Stimulated activated CD4-positive, alpha-beta T cell treated with anti-CD3 and anti-CD28 coated beads, TNF-alpha, amount 100 ng/mL, for 1 hour (primary cell): Measurements from ENCODE around the gene PPP1R7.
"Not testable (repeated sequence)": the region's sequence is repeated elsewhere in the genome, so short reads cannot be mapped to it uniquely, and the experiment has no call there.

Source experiments
- DNase-seq, 3 donors: peaks; one replicate each; pipeline ENCODE4 v3.0.0-alpha.2; 2020; ENCODE audit warnings: low read depth in 3 of 3, low spot score in 1 of 3

PPP1R7 gene

GRCh38 chr2:241149925-241150659 is at the start of gene PPP1R7:
Gene PPP1R7 (plus strand): TSS chr2:241150467. CDS start chr2:241150496, 29 bp downstream.
- peak; percentile 86 to 89 (median 89) for DNase-seq

- peak; percentile 61 to 84 (median 77) for DNase-seq
Measured at GRCh38 chr2:241102239-241102803, 47.9 kb upstream of the PPP1R7 start, which contains the start of gene MTERF4. Gene MTERF4 (minus strand): TSS chr2:241102287. CDS start chr2:241102273, 14 bp downstream.

- DNase-seq: no peak
Measured at GRCh38 chr2:241103176-241103595, 47.1 kb upstream of the PPP1R7 start.

GRCh38 chr2:241104611-241105010 is 45.7 kb upstream of the PPP1R7 start:
- DNase-seq: not testable (repeated sequence)

GRCh38 chr2:241105641-241106040 is 44.6 kb upstream of the PPP1R7 start:
- no peak for DNase-seq

- DNase-seq: no peak
Measured at GRCh38 chr2:241107031-241107783, 43.1 kb upstream of the PPP1R7 start.

- DNase-seq: no peak
Measured at GRCh38 chr2:241108271-241109209, 41.7 kb upstream of the PPP1R7 start.

- DNase-seq: no peak
Measured at GRCh38 chr2:241109210-241110088, 40.8 kb upstream of the PPP1R7 start.

- no peak for DNase-seq
Measured at GRCh38 chr2:241110089-241110606, 40.1 kb upstream of the PPP1R7 start.

- no peak for DNase-seq
Measured at GRCh38 chr2:241110607-241111439, 39.4 kb upstream of the PPP1R7 start.

- no peak for DNase-seq
Measured at GRCh38 chr2:241111440-241111805, 38.8 kb upstream of the PPP1R7 start.

- no peak for DNase-seq
Measured at GRCh38 chr2:241112046-241112445, 38.2 kb upstream of the PPP1R7 start.

GRCh38 chr2:241112592-241112991 is 37.7 kb upstream of the PPP1R7 start:
- DNase-seq: peak in 1 of 3 donors; percentile 21

- no peak for DNase-seq
Measured at GRCh38 chr2:241114836-241115235, 35.4 kb upstream of the PPP1R7 start.

GRCh38 chr2:241115361-241115760 is 34.9 kb upstream of the PPP1R7 start:
- no peak for DNase-seq

GRCh38 chr2:241116606-241117560 is 33.4 kb upstream of the PPP1R7 start:
- DNase-seq: no peak

GRCh38 chr2:241118737-241119505 is 31.3 kb upstream of the PPP1R7 start:
- DNase-seq: no peak
